Head of caudate nucleus (tissue), 42 donors: ENCODE data around the gene LMAN2.

ENCODE experiments used
- DNase-seq, 42 donors: peaks; one replicate each; pipeline versions ENCODE4 v3.0.0 to v3.0.0-alpha.2; 2020 to 2021; ENCODE audit warnings: mixed read lengths in 7 of 42
- intact Hi-C: fragments of 100-400 bp; cut with DNase I; formaldehyde crosslinking; loops from one replicate; pipeline ENCODE4 v1.15.0; 2022

Gene LMAN2

GRCh38 chr5:177351392-177352329 is at the start of gene LMAN2:
Gene LMAN2, minus strand, starts transcription at chr5:177351668. Its CDS starts 21 bp downstream, at chr5:177351647.
- intact Hi-C loops, result no loop called here
- peak; percentile 92 to 98 (median 96) for DNase-seq

GRCh38 chr5:177399997-177400868 is 48.8 kb upstream of the LMAN2 start, which contains the start of gene PFN3:
Gene PFN3, minus strand, starts transcription at chr5:177400661. Its CDS starts 85 bp downstream, at chr5:177400576.
- peak in 4 of 42 donors; percentile 37 to 46 (median 44) for DNase-seq
- intact Hi-C loops, result no loop called here

GRCh38 chr5:177397875-177398390 is 46.5 kb upstream of the LMAN2 start:
- intact Hi-C loops, result no loop called here
- DNase-seq, result no peak

GRCh38 chr5:177396807-177397206 is 45.3 kb upstream of the LMAN2 start:
- intact Hi-C loops, result no loop called here
- no peak for DNase-seq

- intact Hi-C loops, result no loop called here
- no peak for DNase-seq
These were observed 44.6 kb upstream of the LMAN2 start for GRCh38 chr5:177396078-177396477.

- intact Hi-C loops, result loop anchor here (5.0 kb wide), 2 partner anchors 58 to 108 kb away; no protein-coding TSS in a partner anchor
- no peak for DNase-seq
These were observed 42.5 kb upstream of the LMAN2 start for GRCh38 chr5:177393990-177394389.

- intact Hi-C loops, result loop anchor here (5.0 kb wide), 2 partner anchors 59 to 109 kb away; no protein-coding TSS in a partner anchor
These were observed 41.8 kb upstream of the LMAN2 start for GRCh38 chr5:177393206-177393765.

GRCh38 chr5:177392765-177393164 is 41.3 kb upstream of the LMAN2 start:
- intact Hi-C loops, result loop anchor here (5.0 kb wide), 2 partner anchors 60 to 110 kb away; no protein-coding TSS in a partner anchor
- no peak for DNase-seq

More at GRCh38 chr5:177393206-177393765, 41.8 kb upstream of the LMAN2 start:
- DNase-seq, result no peak

GRCh38 chr5:177390363-177391300 is 39.2 kb upstream of the LMAN2 start:
- intact Hi-C loops, result loop anchor here (5.0 kb wide), 2 partner anchors 62 to 112 kb away; no protein-coding TSS in a partner anchor
- peak in 41 of 42 donors; percentile 71 to 95 (median 84) for DNase-seq

- intact Hi-C loops, result loop anchor here (5.0 kb wide), 2 partner anchors 63 to 113 kb away; no protein-coding TSS in a partner anchor
- no peak for DNase-seq
These were observed 38.0 kb upstream of the LMAN2 start for GRCh38 chr5:177389241-177390169.

- intact Hi-C loops, result no loop called here
These were observed 37.1 kb upstream of the LMAN2 start for GRCh38 chr5:177388521-177389052.

GRCh38 chr5:177387405-177387804 is 35.9 kb upstream of the LMAN2 start:
- no peak for DNase-seq
- intact Hi-C loops, result no loop called here

More at GRCh38 chr5:177388521-177389052, 37.1 kb upstream of the LMAN2 start:
- no peak for DNase-seq

- no peak for DNase-seq
- intact Hi-C loops, result no loop called here
These were observed 35.1 kb upstream of the LMAN2 start for GRCh38 chr5:177386542-177386941.

GRCh38 chr5:177385720-177386119 is 34.3 kb upstream of the LMAN2 start:
- DNase-seq, result no peak
- intact Hi-C loops, result no loop called here

- no peak for DNase-seq
- intact Hi-C loops, result no loop called here
These were observed 32.7 kb upstream of the LMAN2 start, which contains the start of gene SLC34A1 for GRCh38 chr5:177384134-177384533. Gene SLC34A1, plus strand, starts transcription at chr5:177384434. Its CDS starts 1,308 bp downstream, at chr5:177385742.

GRCh38 chr5:177383181-177383580 is 31.7 kb upstream of the LMAN2 start:
- peak in 17 of 42 donors; percentile 20 to 57 (median 43) for DNase-seq
- intact Hi-C loops, result no loop called here
